Stimulated activated naive CD8-positive, alpha-beta T cell treated with anti-CD3 and anti-CD28 coated beads, Interleukin-15, Interleukin-2, amounts not matched to agents 100 U/mL and 50 U/mL, for 24 hours (primary cell): ENCODE data around the gene AKAP8L.
"Not testable (repeated sequence)": the region's sequence is repeated elsewhere in the genome, so short reads cannot be mapped to it uniquely, and the experiment has no call there.

ENCODE experiments used
- ATAC-seq: fragments of 150-1000 bp; cut with Tn5 transposase; one replicate; pipeline ENCODE4 v1.10.0; 2021
- DNase-seq: peaks from one replicate; pipeline ENCODE4 v3.0.0; 2021

AKAP8L gene

DNA sequence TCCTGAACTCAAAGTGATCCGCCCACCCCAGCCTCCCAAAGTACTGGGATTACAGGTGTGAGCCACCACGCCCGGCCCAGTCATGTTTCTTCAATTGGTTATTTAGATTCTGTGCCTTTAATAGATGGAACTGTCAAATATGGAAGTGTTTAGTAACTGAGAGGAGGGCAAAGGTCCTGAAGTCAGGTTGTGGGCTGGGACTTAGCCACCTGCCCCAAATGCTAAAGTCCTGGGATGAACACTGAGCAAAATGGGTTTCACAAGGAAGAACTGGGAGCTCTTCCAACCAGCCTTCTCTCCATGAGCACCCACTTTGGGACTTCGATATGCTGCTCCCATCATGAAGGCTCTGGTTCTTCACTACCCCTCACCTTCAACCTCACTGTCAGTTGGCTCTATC, 60.9 kb downstream of the AKAP8L start:
- no peak for DNase-seq
- ATAC-seq = no peak

- no peak for ATAC-seq
- DNase-seq = no peak
Measured at GRCh38 chr19:15354566-15355296, 64.1 kb downstream of the AKAP8L start.

DNA sequence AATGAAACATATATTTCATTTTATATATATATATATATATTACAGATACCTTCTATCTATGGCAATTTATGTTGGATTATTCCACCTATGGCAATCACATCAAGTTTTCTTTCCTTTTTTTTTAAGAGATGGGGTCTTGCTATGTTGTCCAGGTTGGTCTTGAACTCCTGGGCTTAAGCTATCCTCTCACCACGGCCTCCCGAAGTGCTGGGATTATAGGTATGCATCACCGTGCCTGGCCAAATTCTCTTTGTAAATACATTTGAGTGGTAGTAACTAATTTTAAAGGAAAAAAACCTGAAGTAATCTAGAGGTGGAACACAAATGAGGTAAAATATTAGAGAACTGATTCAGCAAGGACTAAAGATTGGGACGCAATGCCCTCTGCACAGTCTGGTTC, 64.9 kb downstream of the AKAP8L start:
- ATAC-seq (no peak), DNase-seq (no peak)

GRCh38 chr19:15352535-15352934, 66.3 kb downstream of the AKAP8L start:
- not testable (repeated sequence) for ATAC-seq, DNase-seq

DNA sequence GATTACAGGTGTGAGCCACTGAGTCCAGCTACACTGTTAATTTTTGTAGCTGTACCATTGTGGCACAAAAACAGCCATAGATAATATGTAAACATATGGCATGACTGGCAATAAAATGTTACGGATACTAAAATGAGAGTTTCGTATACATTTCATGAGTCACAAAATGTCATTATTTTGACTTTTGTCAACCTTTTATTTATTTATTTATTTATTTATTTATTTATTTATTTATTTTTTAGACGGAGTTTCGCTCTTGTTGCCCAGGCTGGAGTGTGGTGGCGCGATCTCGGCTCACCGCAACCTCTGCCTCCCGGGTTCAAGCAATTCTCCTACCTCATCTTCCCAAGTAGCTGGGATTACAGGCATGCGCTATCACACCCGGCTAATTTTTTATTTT, 77.5 kb downstream of the AKAP8L start:
- not testable (repeated sequence) for ATAC-seq, DNase-seq

- no peak for ATAC-seq
Measured at GRCh38 chr19:15340086-15340485, 78.7 kb downstream of the AKAP8L start.

GRCh38 chr19:15337202-15337601, 81.6 kb downstream of the AKAP8L start:
- ATAC-seq = no peak
- no peak for DNase-seq

More at GRCh38 chr19:15340086-15340485, 78.7 kb downstream of the AKAP8L start:
- DNase-seq = no peak

DNA sequence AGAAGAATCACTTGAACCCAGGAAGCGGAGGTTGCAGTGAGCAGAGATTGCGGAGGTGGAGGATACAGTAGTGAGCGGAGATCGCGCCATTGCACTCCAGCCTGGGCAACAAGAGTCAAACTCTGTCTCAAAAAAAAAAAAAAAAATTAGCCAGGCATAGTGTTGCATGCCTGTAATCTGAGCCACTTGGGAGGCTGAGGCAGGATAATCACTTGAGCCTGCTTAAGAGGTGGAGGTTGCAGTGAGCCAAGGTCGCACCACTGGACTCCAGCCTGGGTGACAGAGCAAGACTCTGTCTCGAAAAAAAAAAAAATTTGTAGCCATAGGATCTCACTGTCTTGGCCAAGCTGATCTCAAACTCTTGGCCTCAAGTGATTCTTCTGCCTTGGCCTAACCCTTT, 82.8 kb downstream of the AKAP8L start:
- not testable (repeated sequence) for ATAC-seq

DNA sequence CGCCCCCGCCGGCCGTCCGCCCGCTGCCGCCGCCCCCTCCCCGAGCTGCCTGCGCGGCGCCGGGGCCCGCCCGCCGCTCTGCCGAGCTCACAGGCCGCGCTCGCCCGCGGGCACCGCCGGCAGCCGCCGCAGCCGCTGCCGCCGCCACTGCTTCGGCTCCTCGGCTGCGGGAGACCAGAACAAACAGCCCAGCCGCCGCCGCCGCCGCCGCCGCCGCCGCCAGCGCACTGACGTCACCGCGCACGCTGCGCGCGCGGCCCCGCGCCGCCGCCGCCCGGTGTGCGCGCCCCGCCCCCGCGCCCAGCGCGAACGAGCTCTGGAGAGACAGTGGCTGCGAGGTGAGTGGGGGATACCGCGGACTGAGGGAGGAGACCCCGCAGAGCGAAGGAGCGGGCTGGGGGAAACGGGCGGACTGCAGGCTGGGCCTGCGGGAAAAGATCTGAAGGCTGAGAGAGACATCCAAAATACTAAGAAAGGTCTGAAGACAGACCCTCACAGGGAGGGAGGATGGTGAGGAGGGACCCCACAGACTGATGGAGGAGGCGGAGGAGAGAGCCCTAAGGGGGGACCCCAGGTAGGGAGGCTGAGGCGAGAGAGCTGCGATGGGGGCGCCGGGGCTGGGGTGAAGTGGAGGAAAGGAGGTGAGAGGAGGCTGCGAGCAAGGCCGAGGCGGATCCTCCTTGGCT, 86.3 kb downstream of the AKAP8L start, which contains the start of gene BRD4:
BRD4 (minus strand) TSS at position 229 of the 686 bp plus-strand sequence. CDS start 59,440 bp downstream, outside the sequence.
- ATAC-seq (peak; percentile 71), DNase-seq (peak; percentile 87)

More for the DNA sequence above, 82.8 kb downstream of the AKAP8L start:
- DNase-seq = not testable (repeated sequence)

- DNase-seq (peak; percentile 70), ATAC-seq (peak; percentile 44)
Measured at GRCh38 chr19:15331419-15332310, 87.1 kb downstream of the AKAP8L start.

GRCh38 chr19:15330801-15331418, 87.9 kb downstream of the AKAP8L start:
- peak; percentile 2 for ATAC-seq
- no peak for DNase-seq
